Liver (tissue), 9 donors: ENCODE measurements around the gene NARF. TPM values are rescaled to one million over a fixed set of nuclear protein-coding genes. Genes with fewer than 3 reads are reported as not detected.

Experiments
- DNase-seq: peaks from one replicate; pipeline ENCODE4 v3.0.0-alpha.2; 2017; ENCODE audit warnings: low spot score
- H3K27ac ChIP-seq, 2 donors: one replicate each; pipeline ENCODE4 v1.7.0; 2013; ENCODE audit warnings: inconsistent platforms in 2 of 2, low read length in 2 of 2, control low read depth in 1 of 2, low read depth in 1 of 2, mild to moderate bottlenecking in 1 of 2
- H3K27me3 ChIP-seq, 4 donors: one replicate each; pipeline versions ENCODE4 v1.6.1 to v1.7.0; 2013; ENCODE audit warnings: low read length in 3 of 4, inconsistent platforms in 1 of 4, mild to moderate bottlenecking in 1 of 4, moderate library complexity in 1 of 4; ENCODE audit not compliant: control insufficient read depth in 4 of 4, insufficient read depth in 4 of 4
- H3K36me3 ChIP-seq, 4 donors: one replicate each; pipeline versions ENCODE4 v1.6.1 to v1.7.0; 2013; ENCODE audit warnings: low read length in 3 of 4, mild to moderate bottlenecking in 3 of 4, low read depth in 1 of 4, moderate library complexity in 1 of 4; ENCODE audit not compliant: control insufficient read depth in 4 of 4, insufficient read depth in 3 of 4
- H3K4me1 ChIP-seq, 4 donors: one replicate each; pipeline versions ENCODE4 v1.6.1 to v1.7.0; 2013; ENCODE audit warnings: low read length in 3 of 4, mild to moderate bottlenecking in 3 of 4, moderate library complexity in 1 of 4; ENCODE audit not compliant: control insufficient read depth in 4 of 4, insufficient read depth in 4 of 4
- H3K4me3 ChIP-seq, 3 donors: one replicate each; pipeline versions ENCODE4 v1.6.1 to v1.7.0; 2013; ENCODE audit warnings: low read length in 3 of 3, control low read depth in 1 of 3, low read depth in 1 of 3, mild to moderate bottlenecking in 1 of 3
- H3K9ac ChIP-seq, 2 donors: one replicate each; pipeline ENCODE4 v1.7.0; 2013; ENCODE audit warnings: low read length in 2 of 2, mild to moderate bottlenecking in 2 of 2, moderate library complexity in 2 of 2, control low read depth in 1 of 2, low read depth in 1 of 2
- H3K9me3 ChIP-seq, 4 donors: one replicate each; pipeline versions ENCODE4 v1.6.1 to v1.7.0; 2013; ENCODE audit warnings: low read length in 3 of 4; ENCODE audit not compliant: control insufficient read depth in 4 of 4
- CTCF ChIP-seq: fragments of 150-350 bp; IDR thresholded peaks from 2 replicates; pipeline ENCODE4 v1.5.1; 2017; ENCODE audit warnings: improper control_type of control experiment, low read depth, low read length; ENCODE audit not compliant: missing input control
- EGR1 ChIP-seq, 2 donors: IDR thresholded peaks; 2 replicates each; pipeline ENCODE4 v1.6.1; 2016 to 2018; ENCODE audit warnings: antibody characterized with exemption in 2 of 2, low read depth in 2 of 2
- FOXA2 ChIP-seq: IDR thresholded peaks from 2 replicates; pipeline ENCODE4 v1.6.1; 2016; ENCODE audit warnings: antibody characterized with exemption
- GABPA ChIP-seq, 2 donors: IDR thresholded peaks in 1 of 2; conservative IDR thresholded peaks in 1 of 2; 2 replicates each; pipeline ENCODE4 v1.6.1; 2016; ENCODE audit warnings: antibody characterized with exemption in 2 of 2, mild to moderate bottlenecking in 1 of 2, moderate library complexity in 1 of 2
- HNF4A ChIP-seq, 2 donors: conservative IDR thresholded peaks; 2 replicates each; pipeline ENCODE4 v1.6.1; 2016; ENCODE audit warnings: antibody characterized with exemption in 2 of 2, mild to moderate bottlenecking in 2 of 2
- HNF4G ChIP-seq: IDR thresholded peaks from 2 replicates; pipeline ENCODE4 v1.6.1; 2016; ENCODE audit warnings: antibody characterized with exemption
- JUND ChIP-seq, 2 donors: IDR thresholded peaks; 2 replicates each; pipeline ENCODE4 v1.6.1; 2016; ENCODE audit warnings: antibody characterized with exemption in 2 of 2
- MAX ChIP-seq: IDR thresholded peaks from 2 replicates; pipeline ENCODE4 v1.6.1; 2016; ENCODE audit warnings: antibody characterized with exemption
- NR2F2 ChIP-seq: IDR thresholded peaks from 2 replicates; pipeline ENCODE4 v1.6.1; 2016; ENCODE audit warnings: antibody characterized with exemption
- RAD21 ChIP-seq, 2 donors: IDR thresholded peaks; 2 replicates each; pipeline ENCODE4 v1.6.1; 2016; ENCODE audit warnings: antibody characterized with exemption in 2 of 2, mild to moderate bottlenecking in 2 of 2
- REST ChIP-seq: IDR thresholded peaks from 2 replicates; pipeline ENCODE4 v1.6.1; 2016; ENCODE audit warnings: antibody characterized with exemption, mild to moderate bottlenecking
- RXRA ChIP-seq, 2 donors: IDR thresholded peaks; 2 replicates each; pipeline ENCODE4 v1.6.1; 2017 to 2018; ENCODE audit warnings: antibody characterized with exemption in 2 of 2, mild to moderate bottlenecking in 1 of 2
- SP1 ChIP-seq: IDR thresholded peaks from 2 replicates; pipeline ENCODE4 v1.6.1; 2018; ENCODE audit warnings: antibody characterized with exemption, mild to moderate bottlenecking
- TAF1 ChIP-seq: conservative IDR thresholded peaks from 2 replicates; pipeline ENCODE4 v1.6.1; 2016; ENCODE audit warnings: antibody characterized with exemption, mild to moderate bottlenecking
- YY1 ChIP-seq: IDR thresholded peaks from 2 replicates; pipeline ENCODE4 v1.6.1; 2016; ENCODE audit warnings: antibody characterized with exemption, mild to moderate bottlenecking
- ZBTB33 ChIP-seq: IDR thresholded peaks from 2 replicates; pipeline ENCODE4 v1.6.1; 2016; ENCODE audit warnings: antibody characterized with exemption
- WGBS: extraction: QIAGEN DNeasy Blood & Tissue Kit; methylation state at CpG from one replicate; pipeline ENCODE4 v1.1.7; 2013; 5-methylcytosine and 5-hydroxymethylcytosine counted together
- polyA plus RNA-seq, 2 donors: library from polyadenylated mRNA; stranded (reverse) in 1 of 2; unstranded in 1 of 2; fragments of 200-250 nt in 1 of 2; fragments of >200 nt in 1 of 2; fragmentation: Nextera tagmentation in 1 of 2; extraction: Ambion mirVana in 1 of 2; gene quantifications; one replicate each; pipeline versions ENCODE4 v1.2.1 to v1.2.3, GENCODE V29; 2013 to 2015
- total RNA-seq, 2 donors: library from RNA; depleted of rRNA; stranded (reverse); fragments of >200 nt; gene quantifications; one replicate each; pipeline ENCODE4 v1.2.3, GENCODE V29; 2014
- donor health status: healthy.
- donor health status: healthy.
- donor health status: healthy.
- donor health status: healthy.
- donor health status: healthy.

NARF gene
- total and polyA plus RNA-seq, 4 donors: 19.8 to 87.5 (median 26.2) TPM

- no peaks in the 10 kb centered on the region for H3K27me3 ChIP-seq
- no peak overlapping the region for H3K4me3 ChIP-seq
- no peak overlapping the region for H3K27ac ChIP-seq
- WGBS: 97% methylated on average over 10 of the region's 10 CpGs
- H3K4me1 ChIP-seq: no peaks in the 10 kb centered on the region
- peaks cover 0 to 20% (median 9%) of the 10 kb centered on the region in 4 donors for H3K36me3 ChIP-seq
- H3K9ac ChIP-seq: no peak overlapping the region
- no peak for DNase-seq
- TF ChIP-seq YY1 (no peak), REST (no peak), HNF4A (conservative IDR thresholded peaks at IDR 0.05) (no peak), RAD21 (IDR thresholded peaks at IDR 0.05) (no peak), JUND (IDR thresholded peaks at IDR 0.05) (no peak), GABPA (IDR thresholded peaks at IDR 0.05 in 1 of 2, conservative IDR thresholded peaks at IDR 0.05 in 1 of 2) (no peak), NR2F2 (no peak), ZBTB33 (no peak), FOXA2 (no peak), HNF4G (no peak), TAF1 (no peak)
- H3K9me3 ChIP-seq: no peaks in the 10 kb centered on the region
Observed at GRCh38 chr17:82491196-82491530, 32.6 kb downstream of the NARF start.

GRCh38 chr17:82491533-82491932 is 33.0 kb downstream of the NARF start:
- Histone ChIP-seq H3K9me3 (no peaks in the 10 kb centered on the region), H3K27ac (no peak overlapping the region), H3K36me3 (peaks cover 0 to 18% (median 8%) of the 10 kb centered on the region in 4 donors), H3K9ac (no peak overlapping the region), H3K27me3 (no peaks in the 10 kb centered on the region), H3K4me1 (peaks cover 0 to 1% (median 0%) of the 10 kb centered on the region in 4 donors), H3K4me3 (no peak overlapping the region)
- no peak for DNase-seq
- TF ChIP-seq SP1 (no peak), EGR1 (IDR thresholded peaks at IDR 0.05; ENCODE audit: low read depth in 2 of 2) (no peak), FOXA2 (no peak), TAF1 (no peak), RXRA (IDR thresholded peaks at IDR 0.05) (no peak), YY1 (no peak), HNF4G (no peak), GABPA (IDR thresholded peaks at IDR 0.05 in 1 of 2, conservative IDR thresholded peaks at IDR 0.05 in 1 of 2) (no peak), MAX (no peak), JUND (IDR thresholded peaks at IDR 0.05) (no peak), CTCF (no peak)
- WGBS: 95% methylated on average over 15 of the region's 15 CpGs
